K562 (cell line): ENCODE measurements around the gene GZF1. TPM values are rescaled to one million over a fixed set of nuclear protein-coding genes. Genes with fewer than 3 reads are reported as not detected.

ENCODE experiments used
- CBX3 ChIP-seq, 2 experiments: IDR thresholded peaks; 1 replicate in 1 of 2; 2 replicates in 1 of 2; pipeline ENCODE4 v1.6.1; 2012; ENCODE audit warnings: inconsistent platforms in 2 of 2, low read length in 2 of 2, borderline replicate concordance in 1 of 2, control low read depth in 1 of 2
- CEBPG ChIP-seq, 3 experiments: fragments of 200-800 bp in 1 of 3; sonication (Bioruptor generic) in 1 of 3; sonication (generic) in 1 of 3; formaldehyde crosslinking in 1 of 3; IDR thresholded peaks in 2 of 3; conservative IDR thresholded peaks in 1 of 3; 2 replicates each; pipeline versions ENCODE4 v1.6.1 to v1.8.0; 2016 to 2022; ENCODE audit warnings: missing compliant biosample characterization in 2 of 3, missing genetic modification characterization in 2 of 3, mild to moderate bottlenecking in 1 of 3, missing genetic modification reagents in 1 of 3
- CUX1 ChIP-seq: fragments of 200-800 bp; sonication (Bioruptor generic); IDR thresholded peaks from 2 replicates; pipeline ENCODE4 v1.6.1; 2016; ENCODE audit warnings: missing genetic modification characterization, missing compliant biosample characterization
- GTF2A2 ChIP-seq: IDR thresholded peaks from 2 replicates; pipeline ENCODE4 v1.6.1; 2016; ENCODE audit warnings: mild to moderate bottlenecking, missing genetic modification characterization, missing compliant biosample characterization
- GTF3C2 ChIP-seq: IDR thresholded peaks from 3 replicates; pipeline ENCODE4 v1.6.1; 2011; ENCODE audit warnings: borderline replicate concordance, mild to moderate bottlenecking, moderate library complexity; ENCODE audit not compliant: insufficient read length; ENCODE audit errors: extremely low read depth
- HMGN3 ChIP-seq: IDR thresholded peaks from 2 replicates; pipeline ENCODE4 v1.6.1; 2011; ENCODE audit warnings: borderline replicate concordance, low read depth, mild to moderate bottlenecking, mixed read lengths, low read length; ENCODE audit not compliant: insufficient read length; ENCODE audit errors: extremely low read depth
- HNRNPUL1 ChIP-seq: fragments of 200-400 bp; formaldehyde crosslinking; IDR thresholded peaks from 2 replicates; pipeline ENCODE4 v1.6.1; 2017; ENCODE audit warnings: low read length
- JUN ChIP-seq, 2 experiments: sonication (generic) in 1 of 2; formaldehyde crosslinking in 1 of 2; IDR thresholded peaks; 2 replicates each; pipeline versions ENCODE4 v1.6.1 to v1.8.0; 2012 to 2022; ENCODE audit warnings: borderline replicate concordance in 2 of 2, mild to moderate bottlenecking in 2 of 2, improper control_type of control experiment in 1 of 2, low read depth in 1 of 2, low read length in 1 of 2, missing genetic modification reagents in 1 of 2
- MYC ChIP-seq, 2 experiments: fragments of 250-450 bp in 1 of 2; sonication (Bioruptor Pico) in 1 of 2; IDR thresholded peaks; 2 replicates each; pipeline versions ENCODE4 v1.5.1 to v1.6.1; 2012 to 2021; ENCODE audit warnings: low read depth in 2 of 2, borderline replicate concordance in 1 of 2, improper control_type of control experiment in 1 of 2, low read length in 1 of 2, mild to moderate bottlenecking in 1 of 2, moderate library complexity in 1 of 2
- RHOXF2B ChIP-seq: fragments of 250-450 bp; sonication (Bioruptor Pico); conservative IDR thresholded peaks from 2 replicates; pipeline ENCODE4 v1.5.1; 2021
- SMARCA4 ChIP-seq: fragments of 450-650 bp; IDR thresholded peaks from 2 replicates; pipeline ENCODE4 v1.6.1; 2016
- TBL1XR1 ChIP-seq, 2 experiments: IDR thresholded peaks; 2 replicates each; pipeline ENCODE4 v1.6.1; 2012; ENCODE audit warnings: improper control_type of control experiment in 2 of 2, low read length in 2 of 2, mild to moderate bottlenecking in 1 of 2
- ZNF277 ChIP-seq: fragments of 250-450 bp; sonication (Bioruptor Pico); IDR thresholded peaks from 2 replicates; pipeline ENCODE4 v1.8.0; 2022; ENCODE audit warnings: inconsistent platforms, mild to moderate bottlenecking, moderate library complexity, borderline replicate concordance
- ZNF347 ChIP-seq: fragments of 450-650 bp; formaldehyde crosslinking; IDR thresholded peaks from 2 replicates; pipeline ENCODE4 v1.4.0; 2020; ENCODE audit warnings: low read depth, mild to moderate bottlenecking, moderate library complexity
- ZNF695 ChIP-seq: fragments of 450-650 bp; formaldehyde crosslinking; IDR thresholded peaks from 2 replicates; pipeline ENCODE4 v1.4.0; 2020; ENCODE audit warnings: mild to moderate bottlenecking, moderate library complexity
- ZNF699 ChIP-seq: fragments of 250-450 bp; sonication (Bioruptor Pico); IDR thresholded peaks from 2 replicates; pipeline ENCODE4 v1.8.0; 2021; ENCODE audit warnings: mild to moderate bottlenecking, moderate library complexity; ENCODE audit not compliant: insufficient replicate concordance
- ZSCAN29 ChIP-seq: fragments of 450-650 bp; IDR thresholded peaks from 2 replicates; pipeline ENCODE4 v1.6.1; 2017
- polyA plus RNA-seq, 8 experiments: library from polyadenylated mRNA; depleted of rRNA in 4 of 8; stranded (reverse) in 5 of 8; unstranded in 3 of 8; fragments of >200 nt; fragmentation: Nextera tagmentation in 2 of 8; fragmentation: Illumina TruSeq in 1 of 8; extraction: Ambion mirVana in 2 of 8; extraction: Trizol in 1 of 8; gene quantifications; 2 replicates each; pipeline versions ENCODE4 v1.2.1 to v1.2.3, GENCODE V29; 2011 to 2014; ENCODE audit warnings: inconsistent platforms in 1 of 8, missing spikeins in 1 of 8
- total RNA-seq, 7 experiments: library from RNA; depleted of rRNA in 6 of 7; stranded (reverse); fragments of >200 nt in 6 of 7; fragmentation: Illumina TruSeq in 2 of 7; extraction: Trizol in 2 of 7; gene quantifications; 2 replicates each; pipeline versions ENCODE4 v1.2.1 to v1.2.3, GENCODE V29; 2011 to 2021; ENCODE audit warnings: low replicate concordance in 1 of 7

The GZF1 gene
- total and polyA plus RNA-seq, 9 of the 15 experiments (the other 6 are each of a cell fraction or from before 2014, with no cell fraction given) = 1.2 to 15.7 (median 7.4) TPM

GRCh38 chr20:23366384-23366783 lies 4.4 kb downstream of the GZF1 start (continued):
- no peak for TF ChIP-seq ZNF277 (CRISPR knock-in tag)
- no peak for TF ChIP-seq HNRNPUL1
- TF ChIP-seq GTF2A2 (tag) = no peak
- TF ChIP-seq HMGN3 = no peak
- TF ChIP-seq CEBPG (CRISPR knock-in tag; IDR thresholded peaks at IDR 0.05) = no peak
- TF ChIP-seq CEBPG (tag; conservative IDR thresholded peaks at IDR 0.05 in 1 of 2, IDR thresholded peaks at IDR 0.05 in 1 of 2) = peak in 1 of 2 experiments; percentile 41; a peak in 1 of 4 replicates
- no peak for TF ChIP-seq MYC (IDR thresholded peaks at IDR 0.05; ENCODE audit: low read depth, low read length)
- no peak for TF ChIP-seq MYC (CRISPR knock-in tag; IDR thresholded peaks at IDR 0.05; ENCODE audit: borderline replicate concordance, low read depth)
- TF ChIP-seq CBX3 (IDR thresholded peaks at IDR 0.05; ENCODE audit: borderline replicate concordance in 1 of 2, low read length in 2 of 2) = no peak
- TF ChIP-seq ZSCAN29 = no peak
- peak; percentile 31; the same call in 1 of the 2 replicates for TF ChIP-seq SMARCA4
- peak; percentile 44; the same call in 1 of the 2 replicates for TF ChIP-seq JUN (IDR thresholded peaks at IDR 0.05; ENCODE audit: borderline replicate concordance, low read depth, low read length)
- no peak for TF ChIP-seq JUN (CRISPR knock-in tag; IDR thresholded peaks at IDR 0.05; ENCODE audit: borderline replicate concordance)
- TF ChIP-seq ZNF695 = no peak
- TF ChIP-seq TBL1XR1 (IDR thresholded peaks at IDR 0.05; ENCODE audit: low read length in 2 of 2) = no peak
- no peak for TF ChIP-seq RHOXF2B (CRISPR knock-in tag)
- no peak for TF ChIP-seq ZNF699 (CRISPR knock-in tag)
- TF ChIP-seq GTF3C2 = no peak
- no peak for TF ChIP-seq CUX1 (CRISPR knock-in tag)
- no peak for TF ChIP-seq ZNF347 (CRISPR knock-in tag)
